GM18858 (cell line): Measurements from ENCODE around the gene CRTC1.

Experiments used
- ATAC-seq: cut with Tn5 transposase; IDR thresholded peaks from one replicate; pipeline ENCODE4 v1.9.1; 2021; ENCODE audit not compliant: unreplicated experiment

Gene CRTC1, protein sequence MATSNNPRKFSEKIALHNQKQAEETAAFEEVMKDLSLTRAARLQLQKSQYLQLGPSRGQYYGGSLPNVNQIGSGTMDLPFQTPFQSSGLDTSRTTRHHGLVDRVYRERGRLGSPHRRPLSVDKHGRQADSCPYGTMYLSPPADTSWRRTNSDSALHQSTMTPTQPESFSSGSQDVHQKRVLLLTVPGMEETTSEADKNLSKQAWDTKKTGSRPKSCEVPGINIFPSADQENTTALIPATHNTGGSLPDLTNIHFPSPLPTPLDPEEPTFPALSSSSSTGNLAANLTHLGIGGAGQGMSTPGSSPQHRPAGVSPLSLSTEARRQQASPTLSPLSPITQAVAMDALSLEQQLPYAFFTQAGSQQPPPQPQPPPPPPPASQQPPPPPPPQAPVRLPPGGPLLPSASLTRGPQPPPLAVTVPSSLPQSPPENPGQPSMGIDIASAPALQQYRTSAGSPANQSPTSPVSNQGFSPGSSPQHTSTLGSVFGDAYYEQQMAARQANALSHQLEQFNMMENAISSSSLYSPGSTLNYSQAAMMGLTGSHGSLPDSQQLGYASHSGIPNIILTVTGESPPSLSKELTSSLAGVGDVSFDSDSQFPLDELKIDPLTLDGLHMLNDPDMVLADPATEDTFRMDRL

DNA sequence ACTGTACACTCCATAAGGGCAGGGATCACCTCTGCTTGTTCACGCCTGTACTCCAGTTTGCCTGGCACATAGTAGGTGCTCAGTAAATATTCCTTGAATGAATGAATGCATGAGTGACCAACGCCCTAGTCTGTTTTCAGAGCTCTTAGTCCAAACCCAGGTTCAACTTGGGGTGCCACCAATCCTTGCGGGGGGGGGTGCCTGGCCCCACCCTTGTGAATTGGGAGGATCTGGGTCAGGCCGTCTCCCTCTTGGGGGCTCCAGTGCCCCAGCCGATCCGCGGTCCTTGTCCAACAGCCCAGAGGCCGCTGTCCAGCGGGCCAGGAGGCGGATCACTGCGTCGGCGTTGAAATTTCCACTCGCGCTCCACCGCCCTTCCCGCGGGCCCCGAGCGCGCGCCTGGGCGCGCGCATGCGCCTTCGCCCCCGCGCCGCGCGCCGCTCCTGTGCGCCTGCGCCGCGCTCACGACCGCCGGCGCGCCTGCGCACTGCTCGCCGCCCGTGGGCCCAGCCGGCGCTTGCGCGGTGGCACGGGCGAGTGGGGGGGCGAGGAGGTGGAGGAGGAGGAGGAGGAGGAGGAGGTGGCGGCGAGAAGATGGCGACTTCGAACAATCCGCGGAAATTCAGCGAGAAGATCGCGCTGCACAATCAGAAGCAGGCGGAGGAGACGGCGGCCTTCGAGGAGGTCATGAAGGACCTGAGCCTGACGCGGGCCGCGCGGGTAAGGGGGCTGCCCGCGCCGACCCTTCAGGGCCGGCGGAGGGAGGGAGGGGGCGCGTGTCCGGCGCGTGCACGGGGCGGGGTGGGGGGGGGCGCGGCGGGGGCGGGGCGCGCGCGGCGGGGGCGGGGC is at the start of gene CRTC1:
Gene CRTC1, plus strand, starts transcription at position 572 of the 849 bp plus-strand sequence. Its CDS starts 23 bp downstream, at position 595.
- ATAC-seq, result peak; percentile 48

GRCh38 chr19:18634612-18635297 is 48.7 kb upstream of the CRTC1 start:
- ATAC-seq, result no peak

DNA sequence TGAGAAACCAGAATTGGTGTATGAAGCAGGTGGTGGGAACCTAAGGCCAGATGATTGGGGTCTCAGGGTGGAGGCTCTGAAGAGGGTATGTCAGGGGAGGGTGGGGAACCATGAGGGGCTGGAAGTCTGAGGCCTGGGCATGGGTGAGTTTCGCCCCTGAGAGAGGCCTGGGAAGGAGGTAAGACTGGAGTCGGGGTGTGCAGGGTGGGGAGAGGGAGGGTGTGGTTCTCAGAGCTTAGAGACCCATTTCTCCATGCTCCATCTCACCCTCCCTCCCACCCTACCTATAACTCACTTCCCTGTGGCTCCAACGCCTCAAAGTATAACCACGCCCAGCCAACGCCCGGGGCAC is 47.7 kb upstream of the CRTC1 start:
- no peak for ATAC-seq

- ATAC-seq, result peak; percentile 62
Observed at GRCh38 chr19:18636183-18636968, 47.1 kb upstream of the CRTC1 start.

DNA sequence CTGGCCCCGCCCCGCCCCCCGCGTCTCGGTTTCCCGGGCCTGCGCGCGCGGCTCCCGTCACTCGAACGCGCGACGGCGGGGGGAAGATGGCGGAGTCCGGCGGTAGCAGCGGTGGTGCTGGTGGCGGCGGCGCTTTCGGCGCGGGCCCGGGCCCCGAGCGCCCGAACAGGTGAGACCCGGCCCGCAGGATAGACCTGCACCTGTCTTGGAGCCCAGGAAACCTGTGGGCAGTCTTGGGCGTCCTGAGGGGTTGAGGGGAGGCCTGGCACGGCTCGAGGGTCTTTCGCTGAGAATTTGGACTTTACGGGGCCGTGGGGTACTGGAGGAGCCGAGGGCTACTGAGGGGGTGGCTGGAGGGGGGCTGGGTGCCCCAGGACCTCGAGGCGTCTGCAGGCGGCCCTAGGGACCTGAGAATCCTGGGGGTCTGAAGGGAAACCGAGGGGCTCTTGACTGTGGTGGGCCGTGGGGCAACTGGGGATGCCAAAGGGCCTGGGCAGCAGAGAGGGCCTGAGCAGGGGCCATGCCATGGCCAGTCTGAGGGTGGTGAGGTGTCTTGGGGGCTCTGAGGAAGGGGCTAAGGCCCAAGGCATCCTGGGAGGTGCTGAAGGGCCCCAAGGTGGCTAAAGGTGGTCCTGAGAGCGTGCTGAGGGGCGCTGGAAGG is 46.4 kb upstream of the CRTC1 start, which contains the start of gene KLHL26:
Gene KLHL26, plus strand, starts transcription at position 60 of the 661 bp plus-strand sequence. Its CDS starts 27 bp downstream, at position 87.
- ATAC-seq, result peak; percentile 7

GRCh38 chr19:18637673-18638630 is 45.5 kb upstream of the CRTC1 start:
- ATAC-seq, result no peak

GRCh38 chr19:18639706-18640243 is 43.7 kb upstream of the CRTC1 start:
- ATAC-seq, result no peak

GRCh38 chr19:18644196-18645034 is 39.1 kb upstream of the CRTC1 start:
- ATAC-seq, result no peak

- no peak for ATAC-seq
Observed at GRCh38 chr19:18645035-18645511, 38.4 kb upstream of the CRTC1 start.

DNA sequence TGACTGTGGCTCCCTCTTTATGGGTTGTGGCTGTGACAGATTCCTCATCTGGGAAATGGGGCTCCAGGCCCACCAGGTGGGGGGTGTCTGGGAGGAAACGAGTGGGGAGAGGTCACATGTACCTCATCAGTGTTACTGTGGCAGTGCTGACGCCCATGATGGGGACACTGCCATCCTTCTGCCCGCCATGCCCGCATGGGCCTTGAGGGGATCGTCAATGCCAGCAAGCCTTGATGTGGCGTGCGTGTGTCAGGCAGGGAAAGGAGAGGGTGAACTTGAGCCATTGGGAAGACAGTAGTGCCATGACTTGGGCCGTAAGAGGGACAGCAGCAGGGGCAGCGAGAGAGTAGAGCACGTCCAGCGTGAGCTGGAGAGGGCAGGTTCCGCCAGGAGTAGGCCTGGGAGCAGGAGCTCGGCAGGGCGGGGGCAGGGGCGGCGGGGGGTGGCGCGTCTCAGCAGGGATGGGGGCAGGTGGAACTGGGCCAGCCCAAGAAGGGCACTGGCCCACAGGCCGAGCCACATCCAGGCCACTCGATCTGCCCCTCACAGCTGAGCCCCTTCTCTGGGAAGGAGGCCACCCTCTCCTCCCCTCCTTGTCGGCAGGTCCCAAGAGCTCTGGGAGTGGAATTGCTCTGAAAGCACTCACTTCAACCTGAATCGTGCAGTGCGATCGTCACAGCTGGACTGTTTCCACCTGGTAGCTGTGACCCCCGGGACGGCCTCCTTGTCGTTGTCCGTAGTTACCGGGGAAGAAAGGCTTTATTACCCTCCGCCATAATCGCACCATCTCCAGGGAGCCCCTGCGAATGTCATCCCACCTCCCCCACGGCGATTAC is 36.7 kb upstream of the CRTC1 start:
- ATAC-seq, result no peak

DNA sequence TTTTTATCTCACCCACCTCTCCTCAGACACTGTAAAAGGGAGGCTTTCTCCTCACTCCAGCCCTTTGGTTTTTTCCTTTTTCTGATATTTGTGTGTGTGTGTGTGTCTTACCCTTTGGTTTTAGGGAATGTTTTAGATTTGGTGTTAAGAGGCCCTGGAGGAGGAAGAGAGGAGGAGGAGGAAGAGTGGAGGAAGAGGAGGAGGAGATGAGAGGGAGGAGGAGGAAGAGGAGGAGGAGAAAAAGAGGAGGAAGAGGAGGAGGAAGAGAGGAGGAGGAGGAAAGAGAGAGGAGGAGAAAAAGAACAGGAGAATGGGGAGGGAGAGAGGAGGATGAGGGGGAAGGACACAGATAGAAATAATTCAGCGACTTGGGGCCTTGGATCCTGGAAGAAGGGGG is 36.1 kb upstream of the CRTC1 start:
- no peak for ATAC-seq

DNA sequence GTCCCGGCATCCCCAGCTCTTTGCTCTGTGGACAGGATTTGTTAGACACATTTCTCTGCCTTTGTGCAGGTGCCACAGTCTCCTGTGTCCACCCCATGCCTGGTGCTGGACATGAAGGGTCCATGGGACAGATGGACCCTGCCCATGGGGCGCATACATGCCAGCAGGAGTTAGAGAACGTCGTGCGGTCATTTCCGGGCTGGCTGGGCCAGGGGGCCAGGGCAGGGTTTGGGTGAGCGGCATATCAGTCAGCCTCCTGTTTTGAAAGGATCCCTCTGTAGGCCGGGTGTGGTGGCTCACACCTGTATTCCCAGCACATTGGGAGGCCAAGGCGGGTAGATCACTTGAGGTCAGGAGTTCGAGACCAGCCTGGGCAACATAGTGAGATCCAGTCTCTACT is 35.7 kb upstream of the CRTC1 start:
- no peak for ATAC-seq

DNA sequence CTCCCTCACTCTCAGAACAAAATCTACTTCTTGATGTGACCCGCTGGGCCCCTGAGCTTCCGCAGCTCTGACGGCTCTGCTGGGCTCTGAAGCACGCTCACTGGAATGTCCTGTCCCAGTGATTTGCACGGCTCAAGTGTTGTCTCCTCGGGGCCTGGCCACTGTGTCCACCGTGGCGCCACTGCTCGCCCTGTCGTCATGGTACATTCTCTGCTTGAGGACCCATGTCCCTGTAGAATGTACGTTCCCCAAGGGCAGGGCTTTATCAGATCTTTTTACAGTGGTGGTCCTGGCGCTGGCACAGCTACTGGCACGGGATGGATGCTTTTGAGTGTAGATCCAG is 34.5 kb upstream of the CRTC1 start:
- no peak for ATAC-seq

GRCh38 chr19:18649371-18650020 is 34.0 kb upstream of the CRTC1 start:
- ATAC-seq, result no peak

DNA sequence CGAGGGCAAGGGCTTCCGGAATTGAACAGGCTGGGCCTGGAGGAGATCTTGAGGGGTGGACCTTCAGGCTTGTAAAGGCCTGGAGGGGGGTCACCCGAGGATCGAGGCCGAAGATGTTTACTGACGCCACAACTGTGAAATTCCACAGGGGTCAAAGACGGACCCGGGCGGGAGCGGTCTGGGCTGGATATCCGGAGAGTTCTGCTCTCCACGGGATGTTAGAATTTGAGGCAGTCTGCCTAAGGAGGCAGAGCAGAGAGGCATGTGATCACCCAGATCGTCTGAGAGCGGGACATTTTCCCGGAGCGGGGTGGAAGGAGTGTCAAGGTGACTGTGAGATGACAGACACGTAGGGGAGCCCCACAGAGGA is 33.5 kb upstream of the CRTC1 start:
- no peak for ATAC-seq

- ATAC-seq, result no peak
Observed at GRCh38 chr19:18650468-18651041, 32.9 kb upstream of the CRTC1 start.
